ENCODE measurements around the gene LAMC3.

Gene LAMC3

GRCh38 chr9:131028221-131028884 lies 19.4 kb downstream of the LAMC3 start:
- no peak for TF ChIP-seq CTCF (IDR thresholded peaks at IDR 0.05; ENCODE audit: low read depth, low read length)
- no peak for DNase-seq (ENCODE audit: low read depth in 2 of 2)
- no peak overlapping the region for H3K4me3 ChIP-seq (replicated peaks in 1 of 2; ENCODE audit: low read depth in 2 of 2, low read length in 2 of 2)

GRCh38 chr9:131028931-131029573 lies 20.1 kb downstream of the LAMC3 start:
- no peak overlapping the region for H3K4me3 ChIP-seq (replicated peaks in 1 of 2; ENCODE audit: low read depth in 2 of 2, low read length in 2 of 2)
- no peak for DNase-seq (ENCODE audit: low read depth in 2 of 2)
- TF ChIP-seq CTCF (IDR thresholded peaks at IDR 0.05; ENCODE audit: low read depth, low read length): no peak

- no peak for DNase-seq (ENCODE audit: low read depth in 2 of 2)
- H3K4me3 ChIP-seq (replicated peaks in 1 of 2; ENCODE audit: low read depth in 2 of 2, low read length in 2 of 2): no peak overlapping the region
- TF ChIP-seq CTCF (IDR thresholded peaks at IDR 0.05; ENCODE audit: low read depth, low read length): no peak
Observed at GRCh38 chr9:131029574-131029952, 20.6 kb downstream of the LAMC3 start.

- H3K4me3 ChIP-seq (replicated peaks in 1 of 2; ENCODE audit: low read depth in 2 of 2, low read length in 2 of 2): no peak overlapping the region
- DNase-seq (ENCODE audit: low read depth in 2 of 2): no peak
- no peak for TF ChIP-seq CTCF (IDR thresholded peaks at IDR 0.05; ENCODE audit: low read depth, low read length)
Observed at GRCh38 chr9:131030239-131031004, 21.4 kb downstream of the LAMC3 start.

GRCh38 chr9:131031005-131031641 lies 22.1 kb downstream of the LAMC3 start:
- no peak for DNase-seq (ENCODE audit: low read depth in 2 of 2)
- no peak for TF ChIP-seq CTCF (IDR thresholded peaks at IDR 0.05; ENCODE audit: low read depth, low read length)
- no peak overlapping the region for H3K4me3 ChIP-seq (replicated peaks in 1 of 2; ENCODE audit: low read depth in 2 of 2, low read length in 2 of 2)

GRCh38 chr9:131031642-131032005 lies 22.6 kb downstream of the LAMC3 start:
- no peak overlapping the region for H3K4me3 ChIP-seq (replicated peaks in 1 of 2; ENCODE audit: low read depth in 2 of 2, low read length in 2 of 2)
- no peak for TF ChIP-seq CTCF (IDR thresholded peaks at IDR 0.05; ENCODE audit: low read depth, low read length)
- DNase-seq (ENCODE audit: low read depth in 2 of 2): no peak

Measured in cardiac fibroblast (primary cell).